GM21390 (cell line): Measurements from ENCODE around the gene SH3BP2.

Source experiments
- ATAC-seq: cut with Tn5 transposase; IDR thresholded peaks from one replicate; pipeline ENCODE4 v1.9.1; 2021; ENCODE audit not compliant: unreplicated experiment

Gene SH3BP2

GRCh38 chr4:2831611-2832308, 38.9 kb downstream of the SH3BP2 start:
- no peak for ATAC-seq

DNA sequence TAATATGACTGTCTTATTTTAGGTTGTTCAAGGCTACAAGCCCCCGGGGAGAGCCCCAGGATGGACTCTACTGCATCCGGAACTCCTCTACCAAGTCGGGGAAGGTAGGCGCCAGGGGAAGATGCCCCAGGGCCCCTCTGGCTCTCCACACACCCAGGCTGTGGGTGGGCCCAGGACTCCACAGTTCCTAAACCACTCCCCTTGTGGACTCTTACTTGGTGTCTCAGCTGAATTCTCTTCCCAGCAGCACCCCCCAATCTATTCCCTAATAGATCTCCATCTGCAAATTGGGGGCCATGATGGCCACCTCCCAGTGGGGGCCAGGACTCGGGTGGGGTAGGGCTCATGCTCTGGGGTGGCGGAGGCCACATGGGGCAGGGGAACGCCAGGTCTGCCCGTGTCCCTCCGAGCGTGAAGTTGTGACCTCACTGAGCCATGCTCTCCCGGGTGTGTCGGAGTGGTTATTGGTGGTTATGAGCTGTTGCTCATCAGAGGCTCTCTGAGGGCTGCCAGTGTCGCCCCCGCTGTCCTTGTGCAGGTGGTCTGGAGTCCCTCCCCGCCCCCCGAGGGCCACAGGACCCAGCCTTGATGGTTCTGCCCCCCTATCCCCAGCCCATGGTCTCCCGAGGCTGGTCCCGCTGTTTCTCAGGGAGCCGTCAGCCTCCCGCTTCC, 39.6 kb downstream of the SH3BP2 start:
- ATAC-seq, result peak; percentile 76

DNA sequence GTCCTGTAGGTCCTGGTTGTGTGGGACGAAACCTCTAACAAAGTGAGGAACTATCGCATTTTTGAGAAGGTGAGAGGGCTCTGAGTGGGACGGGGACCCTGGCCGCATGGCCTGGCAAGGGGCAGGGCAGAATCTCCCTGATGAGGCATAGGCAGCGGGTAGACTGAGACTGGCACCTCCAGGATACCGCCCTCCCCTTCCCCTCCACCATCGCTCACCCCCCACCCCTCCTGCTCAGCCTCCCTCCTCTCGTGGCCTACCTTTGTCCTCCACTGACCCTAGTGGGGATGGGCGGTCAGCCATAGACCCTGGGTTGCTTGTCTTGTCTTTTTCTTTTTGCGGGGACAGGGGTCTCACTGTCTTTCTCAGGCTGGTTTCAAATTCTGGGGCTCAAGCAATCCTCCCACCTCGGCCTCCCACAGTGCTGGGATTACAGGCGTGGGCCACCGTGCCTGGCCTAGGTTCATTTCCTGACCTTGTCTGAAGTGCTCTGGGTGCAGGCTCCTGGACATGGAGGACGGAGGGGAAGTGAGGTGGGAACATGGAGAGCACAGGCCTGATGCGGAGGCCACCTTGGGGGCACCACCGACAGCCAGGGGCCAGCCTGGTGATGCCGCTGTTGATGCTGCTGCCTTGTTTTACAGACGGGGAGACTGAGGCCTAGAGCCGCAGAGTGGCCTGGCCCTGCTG, 40.2 kb downstream of the SH3BP2 start:
- peak; percentile 6 for ATAC-seq

DNA sequence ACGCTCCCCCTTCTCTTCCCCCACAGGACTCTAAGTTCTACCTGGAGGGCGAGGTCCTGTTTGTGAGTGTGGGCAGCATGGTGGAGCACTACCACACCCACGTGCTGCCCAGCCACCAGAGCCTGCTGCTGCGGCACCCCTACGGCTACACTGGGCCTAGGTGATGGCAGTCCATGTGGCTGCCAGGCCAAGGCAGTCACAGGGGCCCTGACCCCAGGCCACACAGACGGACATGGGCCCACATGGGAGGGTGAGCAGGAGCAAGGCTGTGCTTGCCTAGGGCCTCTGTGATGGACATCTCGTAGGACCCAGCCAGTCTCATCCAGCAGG, 40.8 kb downstream of the SH3BP2 start:
- no peak for ATAC-seq

- ATAC-seq, result no peak
Observed at GRCh38 chr4:2834001-2834921, 41.4 kb downstream of the SH3BP2 start.

DNA sequence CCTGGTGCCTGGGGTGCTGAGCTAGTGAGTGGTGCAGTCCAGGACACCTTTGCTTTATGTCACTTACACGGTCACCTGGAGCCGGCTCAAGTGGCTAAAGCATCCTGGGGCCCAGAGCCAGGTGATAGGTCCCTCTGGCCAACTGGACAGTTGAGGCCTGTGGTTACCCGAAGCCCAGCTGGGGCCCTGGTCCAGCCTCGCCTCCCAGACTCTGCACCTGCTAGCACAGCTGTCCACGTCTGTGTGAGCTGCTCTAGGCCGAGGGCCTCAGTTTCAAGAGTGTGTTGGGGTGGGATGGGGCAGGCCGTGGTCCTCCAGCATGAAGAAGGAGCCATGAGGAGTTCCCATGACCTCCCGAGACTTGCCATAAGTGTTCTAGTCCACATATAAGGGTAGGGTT, 43.1 kb downstream of the SH3BP2 start:
- no peak for ATAC-seq

DNA sequence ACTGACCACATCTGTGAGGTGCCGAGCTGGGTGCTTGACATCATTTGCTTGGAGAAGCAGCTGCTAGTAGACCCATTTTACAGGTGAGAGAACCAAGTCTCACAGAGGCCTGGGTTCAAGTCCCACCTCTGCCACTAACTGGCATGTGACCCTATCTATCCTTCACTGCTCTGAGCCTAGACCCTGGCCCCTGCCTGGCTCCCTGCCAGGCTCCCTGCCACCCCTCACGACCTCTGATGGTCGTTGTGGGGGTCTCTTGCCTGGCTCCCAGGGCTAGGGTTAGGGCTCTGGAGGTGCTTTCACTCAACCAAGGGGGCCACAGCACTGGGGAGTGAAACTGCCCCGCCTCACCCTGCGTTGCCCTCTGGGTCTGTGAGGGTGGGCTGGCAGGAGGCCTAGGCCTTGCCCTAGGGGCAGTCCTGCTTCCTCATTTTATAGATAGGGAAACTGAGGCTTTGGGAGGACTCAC, 43.5 kb downstream of the SH3BP2 start:
- no peak for ATAC-seq

DNA sequence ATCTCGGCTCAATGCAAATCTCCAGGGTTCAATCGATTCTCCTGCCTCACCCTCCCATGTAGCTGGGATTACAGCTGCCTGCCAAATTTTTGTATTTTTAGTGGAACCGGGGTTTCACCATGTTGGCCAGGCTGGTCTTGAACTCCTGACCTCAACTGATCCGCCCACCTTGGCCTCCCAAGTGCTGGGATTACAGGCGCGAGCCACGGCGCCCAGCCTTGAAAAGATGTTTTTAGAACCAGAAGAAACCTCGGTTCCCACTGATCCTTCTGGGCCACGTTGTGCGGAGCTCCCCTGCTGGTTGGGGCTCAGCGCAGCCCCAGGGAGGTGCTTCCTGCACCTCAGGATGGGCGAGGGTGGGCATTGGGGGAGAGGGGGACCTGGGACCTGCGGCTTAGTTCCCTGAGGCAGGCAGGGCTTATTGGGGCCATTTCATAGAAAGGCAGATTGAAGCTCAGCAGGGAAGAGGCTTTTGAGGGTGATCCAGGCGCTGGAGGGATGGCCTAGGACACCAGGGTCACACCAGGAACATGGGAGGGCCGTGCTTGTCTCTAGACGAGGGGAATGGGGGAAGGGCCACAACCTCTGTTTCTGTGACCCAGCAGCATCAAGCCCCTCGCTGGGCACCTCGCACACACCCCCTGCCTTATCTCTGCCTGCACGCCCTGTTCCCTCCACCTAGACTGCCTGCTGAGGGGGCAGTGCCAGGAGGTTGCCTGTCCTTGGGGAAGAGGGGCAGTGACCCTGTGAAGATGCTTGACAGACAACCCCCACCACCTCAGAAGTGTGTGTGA, 44.4 kb downstream of the SH3BP2 start:
- ATAC-seq, result no peak

GRCh38 chr4:2837904-2838496, 45.1 kb downstream of the SH3BP2 start:
- ATAC-seq, result no peak

DNA sequence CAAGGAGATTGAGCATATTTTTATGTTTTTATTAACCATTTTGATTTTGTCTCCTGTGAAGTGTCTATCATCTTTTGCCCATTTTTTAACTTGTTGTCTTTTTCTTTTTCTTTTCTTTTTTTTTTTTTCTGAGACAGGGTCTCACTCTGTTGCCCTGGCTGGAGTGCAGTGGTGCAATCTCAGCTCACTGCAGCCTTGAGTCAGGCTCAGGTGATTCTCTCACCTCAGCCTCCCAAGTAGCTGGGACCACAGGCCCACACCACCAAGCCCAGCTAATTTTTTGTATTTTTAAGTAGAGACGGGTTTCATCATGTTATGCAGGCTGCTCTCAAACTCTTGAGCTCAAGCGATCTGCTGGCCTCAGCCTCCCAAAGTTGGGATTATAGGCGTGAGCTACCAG, 46.2 kb downstream of the SH3BP2 start:
- no peak for ATAC-seq

DNA sequence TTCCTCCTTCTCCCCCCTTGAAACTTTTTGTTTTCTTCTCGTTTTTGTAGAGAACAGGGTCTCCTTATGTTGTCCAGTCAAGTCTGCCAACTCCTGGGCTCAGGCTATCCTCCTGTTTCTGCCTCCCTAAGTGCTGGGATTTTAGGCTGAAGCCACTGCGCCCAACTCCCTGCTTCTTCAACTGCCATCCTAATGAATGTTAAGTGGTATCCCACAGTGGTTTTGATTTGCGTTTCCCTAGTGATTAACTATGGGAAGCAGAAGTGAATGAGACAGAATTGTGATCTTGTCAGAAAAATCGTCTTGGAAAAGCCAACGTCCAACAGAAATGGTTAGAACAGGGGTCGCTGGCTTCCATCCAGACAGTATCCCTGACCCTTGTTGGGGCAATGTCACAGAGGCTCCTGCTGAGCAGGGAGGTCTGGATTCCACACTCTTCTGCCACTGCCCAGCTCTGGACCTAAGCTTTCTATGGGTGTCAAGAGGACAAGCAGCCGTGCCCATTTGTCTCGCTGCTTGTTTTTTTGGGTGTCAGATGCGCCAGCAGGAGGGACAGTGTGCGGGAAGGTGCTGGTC, 49.9 kb downstream of the SH3BP2 start:
- no peak for ATAC-seq

GRCh38 chr4:2843263-2843940, 50.5 kb downstream of the SH3BP2 start, which contains the start of gene ADD1:
Gene ADD1, plus strand, starts transcription at chr4:2843844. Its CDS starts 32,072 bp downstream, at chr4:2875916.
- ATAC-seq, result peak; percentile 78

DNA sequence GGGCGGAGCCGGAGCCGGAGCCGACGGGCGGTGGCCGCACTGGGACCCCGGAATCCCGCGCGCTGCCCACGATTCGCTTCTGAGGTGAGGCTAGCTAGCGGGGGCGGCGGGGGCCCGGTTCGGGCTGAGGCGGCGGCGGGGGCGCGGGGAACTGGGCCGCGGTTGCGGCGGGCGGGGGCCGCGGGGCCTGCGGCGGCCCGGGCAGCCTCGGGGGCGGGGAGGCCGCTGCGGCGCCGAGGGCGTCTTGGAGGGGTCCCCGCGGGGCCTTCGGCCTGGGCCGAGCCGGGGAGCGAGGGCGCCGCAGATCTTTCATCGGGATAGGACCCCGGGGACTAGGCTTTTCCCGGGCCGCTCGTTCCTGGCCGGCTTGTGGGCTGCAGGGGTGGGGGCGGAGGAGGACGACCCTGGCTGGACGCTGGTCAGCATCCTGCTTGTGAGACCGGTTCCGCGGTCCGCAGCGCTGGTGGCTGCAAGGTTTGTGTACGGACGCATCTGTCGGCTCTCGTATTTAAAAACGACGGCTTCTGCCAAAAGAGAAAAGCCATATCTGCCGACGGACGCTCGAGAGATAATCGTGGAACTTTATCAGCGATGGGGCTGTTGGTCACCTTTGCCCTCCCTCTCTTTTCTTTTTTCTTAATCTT, 51.2 kb downstream of the SH3BP2 start:
- ATAC-seq, result no peak

DNA sequence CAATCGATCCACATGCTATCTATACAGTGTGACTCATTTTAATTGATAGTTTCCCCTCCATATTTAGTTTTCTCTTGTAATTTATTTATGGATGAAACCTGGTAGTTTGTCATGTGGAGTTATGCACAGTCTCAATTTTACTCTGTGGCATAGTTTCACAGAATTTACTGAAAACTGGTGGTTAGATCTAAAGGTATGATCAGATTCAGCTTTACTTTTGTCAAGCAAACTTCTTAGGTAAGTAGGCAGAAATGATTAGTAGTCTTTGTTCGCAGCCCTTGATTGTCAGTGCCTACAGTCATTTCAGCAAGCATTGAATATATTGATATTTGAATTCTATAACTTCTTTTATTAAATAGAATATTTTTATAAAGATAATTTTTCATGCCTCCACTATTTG, 53.3 kb downstream of the SH3BP2 start:
- no peak for ATAC-seq

GRCh38 chr4:2847302-2847871, 54.5 kb downstream of the SH3BP2 start:
- ATAC-seq, result no peak

GRCh38 chr4:2848449-2848848, 55.6 kb downstream of the SH3BP2 start:
- ATAC-seq, result no peak

DNA sequence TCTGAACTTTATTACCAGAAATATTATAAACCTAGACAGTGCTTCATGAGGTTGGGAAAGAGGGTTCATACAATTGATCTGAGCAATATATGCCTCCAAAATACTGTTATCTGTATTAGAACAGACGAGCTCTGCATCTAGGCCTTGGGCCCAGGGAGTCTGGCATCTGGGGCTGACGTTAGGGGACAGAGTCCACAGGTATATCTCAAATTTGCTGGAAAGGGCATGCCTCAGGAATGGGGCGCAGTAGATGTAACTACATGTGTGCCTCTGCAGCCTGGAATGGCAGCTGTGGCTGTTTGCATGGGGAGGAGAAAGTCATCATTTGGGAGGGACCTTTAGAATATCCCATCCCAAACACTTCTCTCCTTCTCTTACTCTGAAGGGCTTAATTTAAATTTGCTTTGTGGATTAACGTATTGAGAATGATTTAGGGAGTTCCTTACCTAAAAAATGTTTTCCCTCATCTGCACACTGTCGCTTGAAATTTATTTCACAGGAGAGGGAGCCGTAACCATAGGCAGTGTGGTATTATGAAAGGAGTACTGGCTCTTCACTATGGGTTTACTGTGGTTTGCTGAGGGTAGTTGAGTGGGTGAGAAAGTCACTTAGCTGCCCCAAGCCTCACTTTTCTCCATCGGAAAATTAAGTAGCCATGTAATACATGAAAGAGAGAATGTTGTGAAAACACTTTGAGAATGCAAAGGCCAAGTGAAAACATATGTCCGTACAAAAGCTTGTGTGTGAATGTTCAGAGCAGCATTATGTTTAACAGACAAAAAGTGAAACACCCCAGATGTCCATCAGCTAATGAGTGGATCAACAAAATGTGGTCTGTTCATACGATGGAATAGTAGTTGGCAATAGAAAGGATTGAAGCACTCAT, 56.6 kb downstream of the SH3BP2 start:
- ATAC-seq, result no peak
